Keratinocyte (primary cell): Measurements from ENCODE around the gene MLXIP.

Experiments used
- CTCF ChIP-seq, 3 experiments: IDR thresholded peaks in 1 of 3; conservative IDR thresholded peaks in 1 of 3; optimal IDR thresholded peaks in 1 of 3; 2 replicates in 2 of 3; 3 replicates in 1 of 3; pipeline versions ENCODE3 to v1.5.1; 2011; ENCODE audit warnings: low read length in 3 of 3, mild to moderate bottlenecking in 3 of 3, moderate library complexity in 2 of 3, control low read depth in 1 of 3, inconsistent platforms in 1 of 3; ENCODE audit not compliant: insufficient read depth in 2 of 3; ENCODE audit errors: extremely low read depth in 1 of 3
- EZH2 ChIP-seq: IDR thresholded peaks from one replicate; pipeline ENCODE4 v1.6.1; 2012; ENCODE audit warnings: inconsistent platforms, mild to moderate bottlenecking, low read length, moderate library complexity

- TF ChIP-seq CTCF (optimal IDR thresholded peaks at IDR 0.05 in 1 of 3, IDR thresholded peaks at IDR 0.05 in 1 of 3, conservative IDR thresholded peaks at IDR 0.05 in 1 of 3; ENCODE audit: extremely low read depth in 1 of 3, insufficient read depth in 2 of 3, low read length in 3 of 3) (no peak), EZH2 (no peak)
Measured at GRCh38 chr12:122084857-122085405, 6.4 kb downstream of the MLXIP start.
